A172 (cell line): ENCODE results near the gene ANKRD10. TPM values are rescaled to one million over a fixed set of nuclear protein-coding genes. Genes with fewer than 3 reads are reported as not detected.

ENCODE experiments used
- DNase-seq: peaks from one replicate; pipeline ENCODE4 v3.0.0-alpha.2; 2015; ENCODE audit warnings: low spot score
- total RNA-seq: library from RNA; depleted of rRNA; stranded (reverse); fragments of >200 nt; shearing (Covaris generic); gene quantifications from 2 replicates; pipeline ENCODE4 v1.2.3, GENCODE V29; 2014; rRNA removed

The ANKRD10 gene
- total RNA-seq, 1 experiment from 2014 or later = 575 TPM

DNA sequence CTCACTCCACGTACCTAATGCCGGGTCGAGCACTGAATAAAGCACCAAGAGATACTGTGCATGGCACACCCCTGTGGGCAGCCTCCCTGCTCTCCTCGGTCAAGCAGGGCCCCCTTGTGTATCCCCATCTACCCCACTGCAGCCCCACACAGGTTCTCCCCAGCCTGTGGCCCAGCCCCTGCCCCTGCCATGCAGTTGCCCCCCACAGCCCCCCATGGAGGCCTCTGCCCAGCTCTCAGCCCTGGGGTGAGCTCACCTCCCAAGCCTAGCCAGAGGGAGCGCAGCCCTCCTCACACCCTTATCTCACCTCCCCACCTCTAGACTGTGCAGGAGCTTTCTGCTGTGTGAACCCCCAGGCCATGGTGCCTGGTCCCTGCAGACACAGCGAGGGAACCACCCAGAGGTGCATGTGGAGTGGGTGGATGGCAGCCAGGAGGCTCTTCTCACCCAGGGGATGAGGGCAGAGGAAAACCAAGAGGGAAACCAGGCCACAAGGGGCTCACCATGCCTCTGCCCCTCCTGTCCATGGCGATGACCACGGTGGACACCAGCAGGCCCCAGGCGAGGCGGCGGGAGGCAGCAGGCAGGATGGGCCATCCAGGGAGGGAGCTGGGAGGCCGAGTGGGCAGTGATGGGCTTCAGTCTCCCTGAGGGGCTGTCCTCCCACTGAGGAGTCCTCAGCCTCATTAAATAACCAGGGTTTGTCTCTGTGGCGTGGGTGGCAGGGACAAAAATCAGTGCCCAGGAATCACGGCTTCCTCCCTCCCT, 83.2 kb downstream of the ANKRD10 start:
- DNase-seq = no peak

DNA sequence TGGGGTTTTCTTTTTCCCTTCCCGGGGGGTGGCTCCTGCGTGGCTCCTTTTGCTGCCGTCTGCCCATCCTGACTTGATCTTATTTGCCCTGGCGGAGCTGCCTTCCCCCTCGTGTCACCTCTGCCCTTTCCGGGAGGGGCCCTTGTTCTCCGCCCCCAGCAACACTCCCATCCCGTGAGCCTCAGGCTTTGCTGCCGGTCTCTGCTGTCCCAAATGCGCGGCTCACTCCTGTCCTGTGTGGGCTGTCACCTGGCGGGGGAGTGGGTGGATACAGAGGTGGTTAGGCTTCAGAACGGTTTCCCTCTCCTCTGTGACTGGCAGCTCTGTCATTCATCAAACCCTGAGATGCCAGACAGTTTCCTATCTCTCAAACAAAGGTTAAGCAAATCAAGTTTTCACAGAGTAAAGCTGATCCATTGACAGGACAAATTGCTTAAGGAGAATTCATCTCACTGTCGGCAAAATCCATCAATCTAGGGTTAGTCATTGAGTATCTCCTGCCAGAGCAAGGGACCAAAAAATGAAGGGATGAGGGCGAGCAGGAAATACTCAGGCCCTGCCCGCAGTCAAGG, 84.0 kb downstream of the ANKRD10 start:
- no peak for DNase-seq

DNA sequence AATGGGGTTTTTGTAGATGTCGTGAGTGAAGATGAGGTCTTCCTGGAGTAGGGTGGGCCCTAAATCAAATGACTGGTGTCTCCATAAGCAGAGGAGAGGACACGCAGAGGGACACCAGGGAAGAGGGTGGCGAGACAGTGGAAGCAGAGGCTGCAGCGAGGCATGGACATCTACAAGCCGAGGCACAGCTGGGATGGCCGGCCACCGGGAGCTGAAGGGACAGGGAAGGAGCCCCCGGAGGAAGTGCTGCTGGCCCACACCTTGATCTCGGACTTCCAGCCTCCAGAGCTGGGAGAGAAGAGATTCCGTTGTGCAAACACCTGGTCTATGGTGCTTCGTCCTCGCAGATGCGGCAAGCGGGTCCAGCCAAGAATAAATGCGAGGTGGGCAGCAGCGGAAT, 84.5 kb downstream of the ANKRD10 start:
- DNase-seq = no peak

DNA sequence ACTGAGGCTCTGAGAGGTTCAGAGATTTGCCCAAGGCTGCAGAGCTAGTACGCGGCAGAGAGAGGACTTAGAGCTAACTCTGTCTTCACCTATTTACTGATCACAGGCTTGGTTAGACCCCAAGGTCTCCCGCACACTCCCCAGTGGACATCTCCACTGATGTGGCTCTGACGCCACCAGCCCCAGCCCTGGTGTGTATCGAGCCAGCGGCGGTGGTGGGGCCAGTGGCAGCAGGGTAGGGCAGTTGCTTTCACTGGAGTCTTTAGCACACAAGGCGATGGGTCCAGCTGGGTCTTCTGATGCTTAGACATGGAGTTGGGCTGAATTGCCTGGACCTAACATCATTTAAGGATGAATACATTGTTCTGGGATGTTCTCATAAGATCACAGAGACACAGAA, 85.4 kb downstream of the ANKRD10 start:
- DNase-seq = no peak

DNA sequence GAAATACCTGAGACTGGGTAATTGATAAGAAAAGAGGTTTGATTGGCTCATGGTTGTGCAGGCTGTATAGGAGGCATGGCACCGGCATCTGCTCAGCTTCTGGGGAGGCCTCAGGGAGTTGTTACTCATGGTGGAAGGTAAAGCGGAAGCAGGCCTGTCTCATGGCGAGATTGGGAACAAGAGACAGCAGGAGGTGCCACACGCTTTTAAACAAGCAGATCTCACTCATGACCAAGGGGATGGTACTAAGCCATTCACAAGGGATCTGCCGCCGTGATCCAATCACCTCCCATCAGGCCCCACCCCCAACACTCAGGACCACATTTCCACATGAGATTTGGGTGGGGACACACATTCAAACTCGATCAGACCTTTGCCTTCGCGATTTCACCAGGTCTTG, 86.2 kb downstream of the ANKRD10 start:
- DNase-seq = no peak

Other genes with a start within 250 kb of the ANKRD10 start
- 71.8 and 73.1 TPM in 2 replicates for gene CARS2, start 209.0 kb downstream of the ANKRD10 start, total RNA-seq
- gene ING1, start 201.4 kb downstream of the ANKRD10 start, total RNA-seq = 14.4 and 20.6 TPM in 2 replicates
- 18.7 and 26.9 TPM in 2 replicates for gene ARHGEF7, start 200.2 kb upstream of the ANKRD10 start, total RNA-seq